Mammary epithelial cell (primary cell): ENCODE results near the gene FBXO8.

Experiments used
- CTCF ChIP-seq, 2 donors: IDR thresholded peaks in 1 of 2; conservative IDR thresholded peaks in 1 of 2; 2 replicates each; pipeline ENCODE4 v1.5.1; 2011 to 2012; ENCODE audit warnings: inconsistent platforms in 2 of 2, low read length in 2 of 2, mild to moderate bottlenecking in 2 of 2, control low read depth in 1 of 2, low read depth in 1 of 2; ENCODE audit not compliant: insufficient read depth in 1 of 2; ENCODE audit errors: extremely low read depth in 1 of 2
- EZH2 ChIP-seq: IDR thresholded peaks from 2 replicates; pipeline ENCODE4 v1.6.1; 2012; ENCODE audit warnings: low read length, inconsistent platforms, borderline replicate concordance

GRCh38 chr4:174332741-174333493 is 49.5 kb upstream of the FBXO8 start:
- no peak for TF ChIP-seq EZH2
- no peak for TF ChIP-seq CTCF (conservative IDR thresholded peaks at IDR 0.05 in 1 of 2, IDR thresholded peaks at IDR 0.05 in 1 of 2; ENCODE audit: extremely low read depth in 1 of 2, insufficient read depth in 1 of 2, low read depth in 1 of 2, low read length in 2 of 2)
